GM21381 (cell line): Measurements from ENCODE around the gene UPF2.

Experiments used
- ATAC-seq: cut with Tn5 transposase; IDR thresholded peaks from one replicate; pipeline ENCODE4 v1.9.1; 2021; ENCODE audit warnings: mild to moderate bottlenecking, moderate library complexity; ENCODE audit not compliant: unreplicated experiment

UPF2 gene

DNA sequence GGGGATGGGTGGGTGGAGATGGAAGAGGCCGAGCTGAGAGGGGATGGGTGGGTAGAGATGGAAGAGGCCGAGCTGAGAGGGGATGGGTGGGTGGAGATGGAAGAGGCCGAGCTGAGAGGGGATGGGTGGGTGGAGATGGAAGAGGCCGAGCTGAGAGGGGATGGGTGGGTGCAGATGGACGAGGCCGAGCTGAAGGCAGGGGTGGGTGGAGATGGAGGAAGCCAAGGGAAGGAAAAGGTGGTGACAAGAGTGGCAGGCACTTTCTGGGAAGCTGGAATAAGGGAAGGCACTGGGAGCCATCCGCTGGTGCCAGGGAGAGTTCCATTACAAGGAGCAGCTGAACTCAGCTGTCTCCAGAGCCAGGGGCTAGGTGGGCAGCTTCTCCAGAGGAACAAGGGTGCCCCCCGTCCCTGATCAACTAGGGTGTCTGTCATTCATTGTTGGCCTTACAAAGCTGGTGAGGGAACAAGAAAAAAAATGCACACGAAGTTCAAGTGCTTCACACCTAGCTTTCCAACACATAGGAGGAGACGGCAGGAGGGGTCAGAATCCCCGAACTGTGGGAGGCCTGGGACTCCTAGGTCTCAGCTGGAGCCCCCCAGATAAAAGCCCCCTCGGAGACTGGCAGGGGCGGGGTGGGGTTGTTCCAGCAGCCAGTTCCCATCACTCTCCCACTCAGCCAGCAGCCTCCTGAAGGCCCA, 157.0 kb downstream of the UPF2 start:
- ATAC-seq: no peak

GRCh38 chr10:11884706-11885423, 157.7 kb downstream of the UPF2 start:
- no peak for ATAC-seq

DNA sequence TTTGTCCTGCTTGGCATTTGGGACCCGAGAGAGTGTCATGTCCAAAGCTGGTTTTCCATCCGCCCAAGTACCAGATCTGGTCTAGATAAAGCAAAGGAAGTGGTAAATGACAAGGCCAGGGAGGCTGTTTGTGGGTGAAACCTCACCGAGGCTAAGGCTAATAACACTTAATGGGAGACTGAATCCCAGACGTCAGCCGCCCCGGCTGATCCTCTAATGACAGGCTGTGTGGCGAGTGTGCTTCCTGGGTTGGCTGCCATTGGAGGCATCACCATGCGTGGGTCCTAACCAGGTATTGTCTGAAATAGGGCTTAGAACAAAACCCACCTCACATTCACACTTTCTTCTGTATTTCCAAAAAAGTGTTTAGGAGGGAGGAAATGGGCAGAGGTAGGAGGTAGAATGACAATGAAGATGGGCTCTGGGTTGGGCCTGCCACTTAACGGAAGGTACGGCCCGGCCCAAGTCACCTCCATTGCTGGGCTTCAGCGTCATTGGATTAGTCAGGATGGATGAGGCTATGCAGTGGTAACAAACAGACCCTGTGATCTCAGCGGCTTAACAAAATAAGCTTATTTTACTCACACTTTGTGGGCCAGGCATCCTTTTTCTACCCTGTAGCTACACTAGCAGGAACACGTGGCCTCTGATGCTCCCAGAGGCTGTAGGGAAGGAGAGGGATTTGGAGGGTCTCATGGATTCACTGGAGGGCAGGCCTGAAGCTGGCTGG, 159.8 kb downstream of the UPF2 start:
- ATAC-seq: no peak

DNA sequence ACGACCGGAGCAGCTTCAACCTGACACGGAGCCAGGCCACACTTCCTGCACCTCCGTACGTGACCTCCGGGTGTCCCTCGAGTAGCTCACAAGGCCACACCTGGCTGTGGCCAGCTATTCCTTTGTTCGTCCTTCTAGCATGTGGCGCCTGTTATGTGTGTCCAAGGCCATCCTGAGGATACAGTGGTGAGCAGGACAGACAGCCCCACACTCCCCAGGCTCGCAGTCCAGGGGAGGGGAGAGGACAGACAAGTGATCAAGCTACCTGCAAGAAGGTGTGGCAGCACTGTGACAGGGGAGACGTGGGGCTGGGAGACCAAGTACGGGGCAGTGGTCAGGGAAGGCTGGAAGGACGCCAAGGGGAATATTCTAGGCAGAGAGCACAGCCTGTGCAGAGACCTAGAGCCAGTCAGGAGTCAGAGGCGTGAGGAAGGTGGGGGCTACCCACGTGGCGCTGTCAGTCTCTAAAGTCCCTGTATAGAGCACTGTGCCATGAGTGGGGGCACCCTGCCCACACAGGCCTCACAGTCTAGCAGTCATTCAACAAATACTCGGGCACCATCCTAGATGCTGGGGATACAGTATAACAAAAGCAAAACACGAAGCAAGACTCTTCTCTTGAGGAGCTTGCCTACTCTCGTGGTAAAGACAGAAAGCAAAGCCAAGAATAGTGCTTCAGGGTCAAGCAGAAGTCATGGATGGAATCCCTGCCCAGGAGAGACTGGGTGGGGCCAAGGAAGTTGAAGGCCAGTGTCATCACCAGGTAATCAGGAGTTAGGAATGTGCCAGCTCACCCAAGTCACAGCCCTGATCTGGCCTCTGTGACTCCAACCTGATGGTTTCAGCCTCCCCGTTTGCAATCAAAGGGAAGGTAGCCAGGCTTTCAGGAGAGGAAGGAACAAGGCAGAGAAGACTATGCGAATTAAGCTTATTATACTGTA, 160.9 kb downstream of the UPF2 start:
- no peak for ATAC-seq

DNA sequence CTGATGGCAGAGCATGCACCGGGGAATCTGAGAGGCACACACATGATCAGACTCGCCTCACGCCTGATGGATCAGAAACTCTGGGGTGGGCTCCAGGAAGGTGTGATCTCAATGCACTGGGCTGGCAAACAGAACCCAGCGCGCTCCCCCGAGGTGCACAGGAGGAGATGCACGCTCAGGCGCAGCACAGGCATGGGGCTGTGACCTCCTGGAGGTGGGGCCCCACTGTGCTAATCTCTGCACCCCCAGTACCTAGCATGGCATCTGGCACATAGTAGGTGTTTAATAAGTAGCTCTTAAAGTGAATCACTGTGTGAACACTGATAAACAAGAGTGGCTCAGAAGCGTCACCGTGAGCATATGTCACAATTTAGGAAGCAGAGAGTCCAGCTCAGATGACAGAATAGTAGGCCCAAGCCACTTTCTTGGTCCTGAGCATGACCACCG, 161.6 kb downstream of the UPF2 start:
- ATAC-seq: no peak

DNA sequence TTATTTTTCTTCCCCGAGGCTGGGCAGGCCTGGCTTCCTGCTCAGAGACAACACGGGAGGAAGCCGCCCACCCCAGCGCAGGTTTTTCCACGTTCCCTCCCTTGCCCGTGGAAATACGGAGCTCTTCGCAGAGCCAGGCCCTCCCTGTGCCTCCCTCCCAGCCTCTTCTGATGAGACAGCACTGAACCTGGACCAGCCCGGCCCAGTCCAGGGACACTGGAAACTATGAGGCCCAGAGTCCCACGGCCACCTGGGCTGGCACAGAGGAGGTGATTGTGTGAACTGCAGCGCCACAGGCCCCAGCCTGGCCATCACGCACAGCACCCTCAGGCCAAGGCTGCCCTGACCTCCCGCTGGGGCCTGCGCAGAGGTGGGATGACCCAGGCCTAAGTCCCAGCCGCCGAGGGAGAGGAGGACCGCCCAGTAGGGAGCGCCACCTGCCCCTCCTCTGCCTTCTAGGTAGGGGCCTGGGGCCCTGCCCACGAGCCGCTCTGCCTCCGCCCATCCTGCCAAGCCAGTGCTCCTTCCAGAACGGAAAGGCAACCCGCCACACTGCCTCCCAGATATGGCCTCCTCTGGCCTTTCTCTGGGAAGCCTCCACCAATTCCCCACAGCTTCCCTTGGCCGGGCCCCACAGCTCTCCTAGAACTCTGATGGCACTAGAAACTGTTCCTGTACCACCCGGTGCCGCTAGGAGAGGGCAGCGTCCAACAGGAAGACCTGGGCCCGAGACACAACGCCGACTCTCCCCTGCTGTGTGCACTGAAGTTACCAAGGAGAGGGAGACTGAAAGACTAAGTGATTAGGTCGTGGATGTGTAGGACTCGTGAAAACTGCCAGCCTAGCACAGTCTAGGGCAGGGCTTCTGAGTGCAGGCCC, 162.2 kb downstream of the UPF2 start:
- no peak for ATAC-seq

- no peak for ATAC-seq
Measured at GRCh38 chr10:11879387-11880094, 163.1 kb downstream of the UPF2 start.

GRCh38 chr10:11878776-11879175, 163.8 kb downstream of the UPF2 start:
- no peak for ATAC-seq

GRCh38 chr10:11877591-11877905, 165.1 kb downstream of the UPF2 start:
- no peak for ATAC-seq

DNA sequence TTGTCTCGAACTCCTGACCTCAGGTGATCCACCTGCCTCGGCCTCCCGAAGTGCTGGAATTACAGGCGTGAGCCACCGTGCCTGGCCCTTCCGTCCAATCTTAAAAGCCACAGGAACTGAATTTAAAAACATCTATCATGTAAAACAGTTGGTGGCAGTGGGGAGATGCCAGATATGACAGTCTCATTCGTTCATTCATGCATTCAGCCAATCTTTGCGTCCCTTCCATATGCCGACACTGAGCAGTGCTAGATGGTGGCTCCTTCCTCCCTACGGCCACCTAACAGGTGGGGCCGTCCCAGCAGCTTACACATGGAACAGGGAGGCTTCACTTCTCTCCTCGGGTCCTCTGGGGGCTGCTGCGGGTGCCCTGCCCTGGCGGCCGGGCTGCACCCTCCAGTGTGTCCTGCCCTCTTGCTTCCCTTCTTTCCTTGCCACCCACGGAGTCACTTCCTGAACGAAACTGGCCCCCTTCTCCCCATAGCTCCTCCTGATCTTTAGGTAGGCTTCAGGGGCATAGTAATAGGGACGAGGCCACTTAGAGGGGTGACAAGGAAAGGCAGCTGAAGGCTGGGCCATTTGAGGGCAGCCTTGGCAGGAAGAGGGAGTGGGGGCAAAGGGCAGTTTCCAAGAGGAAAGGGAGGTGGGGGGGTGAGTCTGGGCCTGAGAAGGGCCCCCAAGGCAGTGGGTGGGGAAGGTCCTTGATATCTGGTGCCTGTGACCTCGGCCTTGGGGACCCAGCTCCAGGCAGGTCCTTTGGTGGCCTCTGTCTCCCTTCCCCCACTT, 165.6 kb downstream of the UPF2 start:
- no peak for ATAC-seq

- ATAC-seq: no peak
Measured at GRCh38 chr10:11876324-11876723, 166.3 kb downstream of the UPF2 start.

- no peak for ATAC-seq
Measured at GRCh38 chr10:11875494-11876281, 166.9 kb downstream of the UPF2 start.

DNA sequence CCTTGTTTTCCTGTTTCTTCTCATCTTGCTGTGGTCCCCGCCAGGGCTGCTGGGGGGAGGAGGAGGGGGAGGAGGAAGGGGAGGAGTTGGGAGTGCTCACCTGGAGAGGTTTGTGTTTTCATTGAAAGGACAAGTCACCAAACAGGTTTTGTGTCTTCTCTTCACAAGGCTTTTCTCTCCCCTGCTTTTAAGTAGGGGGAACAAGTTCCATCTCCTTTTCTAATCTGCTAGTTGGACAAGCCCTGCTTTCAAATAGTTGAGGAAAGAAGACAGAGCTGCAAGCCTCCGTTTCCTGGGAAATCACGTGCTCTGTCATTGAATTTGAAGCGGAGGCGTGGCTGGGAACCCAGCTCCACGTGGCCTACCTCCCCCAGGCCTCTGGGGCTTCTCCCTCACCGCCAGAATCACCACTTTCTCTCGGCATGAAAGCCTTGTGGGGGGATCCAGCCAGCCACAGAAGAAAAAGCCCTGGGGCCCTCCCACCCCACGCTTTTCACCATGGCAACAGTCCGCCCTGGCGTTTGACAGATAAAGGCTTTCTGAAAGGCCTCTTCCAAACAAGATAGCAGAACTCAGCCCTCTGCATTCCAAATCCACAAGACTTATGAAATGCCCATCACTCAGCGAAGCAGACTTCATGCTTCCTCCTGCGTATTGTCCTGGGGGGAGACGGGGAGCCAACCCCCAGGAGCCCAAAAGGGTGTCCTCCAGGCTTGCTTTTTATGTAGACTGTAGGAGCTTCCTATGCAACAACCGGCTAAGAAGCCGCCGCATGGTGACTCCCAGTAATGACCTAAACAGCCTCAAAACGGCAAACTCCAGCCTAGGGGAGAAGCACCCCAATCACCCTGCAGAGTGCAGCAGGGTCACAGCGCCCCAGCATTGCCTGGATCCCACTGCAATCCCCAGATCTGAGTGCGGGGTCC, 167.8 kb downstream of the UPF2 start:
- no peak for ATAC-seq

- ATAC-seq: no peak
Measured at GRCh38 chr10:11871466-11871865, 171.1 kb downstream of the UPF2 start.

DNA sequence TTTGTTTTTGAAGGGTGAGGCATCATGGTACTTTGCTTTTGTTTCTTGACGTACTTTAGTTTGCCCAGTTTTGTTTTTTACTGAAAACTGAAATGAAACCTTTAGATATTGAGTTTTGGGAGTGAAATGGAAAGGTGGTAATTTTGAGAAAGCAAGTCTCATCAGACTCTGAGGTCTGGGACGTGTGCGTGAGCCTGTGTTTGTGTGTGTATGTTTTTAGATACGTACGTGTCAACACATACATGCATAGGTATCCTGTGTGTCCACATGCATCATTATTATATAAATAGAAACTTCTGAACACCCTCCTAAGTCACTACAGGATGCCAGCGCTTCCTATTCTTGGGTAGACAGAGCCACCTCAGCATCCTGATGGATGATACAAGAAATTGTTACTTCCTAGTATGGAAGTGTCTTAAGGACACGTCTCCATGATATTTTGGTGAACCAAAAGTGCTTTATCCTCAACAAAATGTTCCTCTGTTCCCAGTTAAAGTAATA, 171.7 kb downstream of the UPF2 start:
- ATAC-seq: no peak

- no peak for ATAC-seq
Measured at GRCh38 chr10:11870461-11870780, 172.2 kb downstream of the UPF2 start.
